HCT116 (cell line): ENCODE measurements around the gene SOX1. TPM values are rescaled to one million over a fixed set of nuclear protein-coding genes. Genes with fewer than 3 reads are reported as not detected.

Experiments used
- ATAC-seq: fragments of 200-7000 bp; cut with Tn5 transposase; 2 replicates; pipeline ENCODE4 v1.9.1; 2020; ENCODE audit warnings: mild to moderate bottlenecking, moderate library complexity
- BruUV-seq: library from RNA; stranded (reverse); fragments of 400-500 nt; replicated peaks from 2 replicates; lab custom pipeline; 2021; lab: Mats Ljungman, UMichigan
- CTCF ChIA-PET: fragments of 300-600 bp; sonication (Branson Sonifier 250); formaldehyde crosslinking; loops from one replicate; lab custom pipeline; 2021; ENCODE audit warnings: antibody characterized with exemption; lab: Charles Lee
- POLR2A ChIA-PET: fragments of 300-600, 350-600 bp; sonication (Branson Sonifier 250); formaldehyde crosslinking; loops from one replicate; lab custom pipeline; 2021; ENCODE audit warnings: antibody characterized with exemption; lab: Charles Lee
- RAD21 ChIA-PET, 2 experiments: fragments of 300-600 bp; sonication (Branson Sonifier 250); formaldehyde crosslinking; loops; one replicate each; lab custom pipeline; 2023; ENCODE audit warnings: low total read pairs in 2 of 2; ENCODE audit not compliant: uncharacterized antibody in 2 of 2, unreplicated experiment in 2 of 2, low non-redundant PET in 1 of 2; lab: Charles Lee
- DNase-seq: peaks from one replicate; pipeline ENCODE4 v3.0.0-alpha.2; 2010; ENCODE audit warnings: low read depth, low spot score
- H2AFZ ChIP-seq: fragments of 200-600 bp; shearing (Covaris generic), sonication (generic); 2 replicates; pipeline ENCODE4 v1.6.1; 2017; ENCODE audit warnings: low read depth, mixed run types, mixed read lengths, antibody characterized with exemption, low read length; ENCODE audit not compliant: poor library complexity, severe bottlenecking
- H3K27ac ChIP-seq: 2 replicates; pipeline ENCODE4 v1.5.1; 2012; ENCODE audit warnings: low read depth, low read length
- H3K27me3 ChIP-seq: fragments of 200-600 bp; sonication (generic); 2 replicates; pipeline ENCODE4 v1.6.1; 2016; ENCODE audit warnings: mixed run types, low read length, mixed read lengths; ENCODE audit not compliant: insufficient read depth
- H3K36me3 ChIP-seq, 2 experiments: fragments of 200-500 bp in 1 of 2; fragments of 200-600 bp in 1 of 2; sonication (Bioruptor generic) in 1 of 2; sonication (generic) in 1 of 2; 2 replicates each; pipeline versions ENCODE4 v1.5.1 to v1.6.1; 2014 to 2016; ENCODE audit warnings: low read length in 2 of 2, inconsistent platforms in 1 of 2, mixed read lengths in 1 of 2, mixed run types in 1 of 2; ENCODE audit not compliant: insufficient read depth in 2 of 2, control insufficient read depth in 1 of 2
- H3K4me1 ChIP-seq, 2 experiments: fragments of 200-600 bp in 1 of 2; sonication (generic) in 1 of 2; 2 replicates each; pipeline versions ENCODE4 v1.5.1 to v1.6.1; 2012 to 2017; ENCODE audit warnings: low read length in 2 of 2, inconsistent platforms in 1 of 2, mild to moderate bottlenecking in 1 of 2, mixed read lengths in 1 of 2, mixed run types in 1 of 2, moderate library complexity in 1 of 2; ENCODE audit not compliant: insufficient read depth in 2 of 2, control insufficient read depth in 1 of 2
- H3K4me2 ChIP-seq: fragments of 200-600 bp; sonication (generic); 2 replicates; pipeline ENCODE4 v1.6.1; 2017; ENCODE audit warnings: mixed run types, low read length, mixed read lengths
- H3K4me3 ChIP-seq, 2 experiments: fragments of 200-600 bp in 1 of 2; sonication (generic) in 1 of 2; replicated peaks in 1 of 2; 2 replicates each; pipeline ENCODE4 v1.5.1; 2011 to 2016; ENCODE audit warnings: low read length in 2 of 2, control low read depth in 1 of 2, low read depth in 1 of 2, mild to moderate bottlenecking in 1 of 2, mixed read lengths in 1 of 2, mixed run types in 1 of 2
- H3K79me2 ChIP-seq: fragments of 200-600 bp; sonication (generic); 2 replicates; pipeline ENCODE4 v1.6.1; 2017; ENCODE audit warnings: mild to moderate bottlenecking, mixed run types, low read length, moderate library complexity, mixed read lengths; ENCODE audit not compliant: insufficient read depth
- H3K9ac ChIP-seq: fragments of 200-600 bp; sonication (generic); 2 replicates; pipeline ENCODE4 v1.6.1; 2016; ENCODE audit warnings: low read length, mixed read lengths
- H3K9me2 ChIP-seq: fragments of 200-600 bp; sonication (generic), shearing (Covaris generic); 2 replicates; pipeline ENCODE4 v1.6.1; 2017; ENCODE audit warnings: mixed run types, mild to moderate bottlenecking, moderate library complexity; ENCODE audit not compliant: insufficient read depth
- H3K9me3 ChIP-seq, 2 experiments: fragments of 200-500 bp in 1 of 2; fragments of 200-600 bp in 1 of 2; sonication (Bioruptor generic) in 1 of 2; sonication (generic) in 1 of 2; 2 replicates each; pipeline ENCODE4 v1.6.1; 2014 to 2017; ENCODE audit warnings: low read length in 2 of 2, mixed read lengths in 2 of 2, inconsistent platforms in 1 of 2, low read depth in 1 of 2, mild to moderate bottlenecking in 1 of 2, mixed run types in 1 of 2, moderate library complexity in 1 of 2; ENCODE audit not compliant: control insufficient read depth in 1 of 2, insufficient read depth in 1 of 2
- H4K20me1 ChIP-seq: fragments of 200-600 bp; sonication (generic), shearing (Covaris generic); 2 replicates; pipeline ENCODE4 v1.6.1; 2017; ENCODE audit warnings: mixed run types, mild to moderate bottlenecking, moderate library complexity; ENCODE audit not compliant: insufficient read depth
- RAD21 ChIP-seq: IDR thresholded peaks from 2 replicates; pipeline ENCODE4 v1.6.1; 2012; ENCODE audit warnings: low read depth, mild to moderate bottlenecking
- intact Hi-C: fragments of 100-400 bp; cut with micrococcal nuclease; formaldehyde crosslinking; loops from 2 replicates; pipeline ENCODE4 v1.10.0; 2022
- total RNA-seq: library from RNA; stranded (reverse); gene quantifications from one replicate; pipeline ENCODE4 v1.2.1, GENCODE V29; 2021; ENCODE audit not compliant: unreplicated experiment
- TF ChIP-seq, protein P1 (sequence below): IDR thresholded peaks from 2 replicates; pipeline ENCODE4 v1.6.1; 2012; ENCODE audit warnings: low read depth
- TF ChIP-seq, protein P2 (sequence below), 3 experiments: fragments of 200-600 bp in 1 of 3; sonication (generic) in 1 of 3; IDR thresholded peaks in 2 of 3; conservative IDR thresholded peaks in 1 of 3; 2 replicates each; pipeline ENCODE4 v1.5.1; 2012 to 2017; ENCODE audit warnings: low read depth in 2 of 3, low read length in 2 of 3, antibody characterized with exemption in 1 of 3, borderline replicate concordance in 1 of 3, control low read depth in 1 of 3, mild to moderate bottlenecking in 1 of 3, mixed read lengths in 1 of 3, mixed run types in 1 of 3, moderate library complexity in 1 of 3; ENCODE audit not compliant: insufficient read depth in 1 of 3

SOX1 gene
- total RNA-seq, 1 experiment from 2014 or later, result not detected

DNA sequence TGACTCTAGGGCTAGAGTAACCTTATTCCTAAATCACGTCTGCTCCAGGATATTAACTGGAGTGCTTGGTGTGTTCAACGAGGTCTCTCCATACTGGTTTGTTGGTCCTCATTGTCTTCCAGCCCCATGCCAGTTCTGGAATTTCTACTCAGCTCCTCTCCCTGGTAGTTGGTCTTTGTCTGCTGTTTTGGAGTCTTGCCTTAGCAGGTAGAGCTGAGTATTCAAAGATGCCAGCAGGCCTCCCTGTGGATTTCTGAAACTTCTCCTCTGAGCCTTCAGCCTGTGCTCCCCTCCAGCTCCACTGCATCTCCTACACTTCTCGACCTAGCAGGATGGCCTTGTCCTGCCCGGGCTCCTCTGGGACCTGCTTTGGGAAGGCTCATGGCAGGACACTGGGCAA, 25.5 kb downstream of the SOX1 start:
- ChIA-PET CTCF (no interaction called here), RAD21 (no interaction called here)
- no peak for ATAC-seq
- no TSS peak for BruUV-seq
- TF ChIP-seq, protein P1, sequence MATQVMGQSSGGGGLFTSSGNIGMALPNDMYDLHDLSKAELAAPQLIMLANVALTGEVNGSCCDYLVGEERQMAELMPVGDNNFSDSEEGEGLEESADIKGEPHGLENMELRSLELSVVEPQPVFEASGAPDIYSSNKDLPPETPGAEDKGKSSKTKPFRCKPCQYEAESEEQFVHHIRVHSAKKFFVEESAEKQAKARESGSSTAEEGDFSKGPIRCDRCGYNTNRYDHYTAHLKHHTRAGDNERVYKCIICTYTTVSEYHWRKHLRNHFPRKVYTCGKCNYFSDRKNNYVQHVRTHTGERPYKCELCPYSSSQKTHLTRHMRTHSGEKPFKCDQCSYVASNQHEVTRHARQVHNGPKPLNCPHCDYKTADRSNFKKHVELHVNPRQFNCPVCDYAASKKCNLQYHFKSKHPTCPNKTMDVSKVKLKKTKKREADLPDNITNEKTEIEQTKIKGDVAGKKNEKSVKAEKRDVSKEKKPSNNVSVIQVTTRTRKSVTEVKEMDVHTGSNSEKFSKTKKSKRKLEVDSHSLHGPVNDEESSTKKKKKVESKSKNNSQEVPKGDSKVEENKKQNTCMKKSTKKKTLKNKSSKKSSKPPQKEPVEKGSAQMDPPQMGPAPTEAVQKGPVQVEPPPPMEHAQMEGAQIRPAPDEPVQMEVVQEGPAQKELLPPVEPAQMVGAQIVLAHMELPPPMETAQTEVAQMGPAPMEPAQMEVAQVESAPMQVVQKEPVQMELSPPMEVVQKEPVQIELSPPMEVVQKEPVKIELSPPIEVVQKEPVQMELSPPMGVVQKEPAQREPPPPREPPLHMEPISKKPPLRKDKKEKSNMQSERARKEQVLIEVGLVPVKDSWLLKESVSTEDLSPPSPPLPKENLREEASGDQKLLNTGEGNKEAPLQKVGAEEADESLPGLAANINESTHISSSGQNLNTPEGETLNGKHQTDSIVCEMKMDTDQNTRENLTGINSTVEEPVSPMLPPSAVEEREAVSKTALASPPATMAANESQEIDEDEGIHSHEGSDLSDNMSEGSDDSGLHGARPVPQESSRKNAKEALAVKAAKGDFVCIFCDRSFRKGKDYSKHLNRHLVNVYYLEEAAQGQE, result no peak
- TF ChIP-seq, protein P2, sequence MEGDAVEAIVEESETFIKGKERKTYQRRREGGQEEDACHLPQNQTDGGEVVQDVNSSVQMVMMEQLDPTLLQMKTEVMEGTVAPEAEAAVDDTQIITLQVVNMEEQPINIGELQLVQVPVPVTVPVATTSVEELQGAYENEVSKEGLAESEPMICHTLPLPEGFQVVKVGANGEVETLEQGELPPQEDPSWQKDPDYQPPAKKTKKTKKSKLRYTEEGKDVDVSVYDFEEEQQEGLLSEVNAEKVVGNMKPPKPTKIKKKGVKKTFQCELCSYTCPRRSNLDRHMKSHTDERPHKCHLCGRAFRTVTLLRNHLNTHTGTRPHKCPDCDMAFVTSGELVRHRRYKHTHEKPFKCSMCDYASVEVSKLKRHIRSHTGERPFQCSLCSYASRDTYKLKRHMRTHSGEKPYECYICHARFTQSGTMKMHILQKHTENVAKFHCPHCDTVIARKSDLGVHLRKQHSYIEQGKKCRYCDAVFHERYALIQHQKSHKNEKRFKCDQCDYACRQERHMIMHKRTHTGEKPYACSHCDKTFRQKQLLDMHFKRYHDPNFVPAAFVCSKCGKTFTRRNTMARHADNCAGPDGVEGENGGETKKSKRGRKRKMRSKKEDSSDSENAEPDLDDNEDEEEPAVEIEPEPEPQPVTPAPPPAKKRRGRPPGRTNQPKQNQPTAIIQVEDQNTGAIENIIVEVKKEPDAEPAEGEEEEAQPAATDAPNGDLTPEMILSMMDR (IDR thresholded peaks at IDR 0.05 in 2 of 3, conservative IDR thresholded peaks at IDR 0.05 in 1 of 3; ENCODE audit: borderline replicate concordance in 1 of 3, insufficient read depth in 1 of 3, low read depth in 2 of 3, low read length in 2 of 3), result no peak
- TF ChIP-seq RAD21, result no peak
- TF ChIP-seq, all 23 proteins: peak for 0
- no peak overlapping the region for H3K9ac ChIP-seq
- H4K20me1 ChIP-seq, result no peaks in the 10 kb centered on the region
- no peak overlapping the region for H2AFZ ChIP-seq
- no peaks in the 10 kb centered on the region for H3K36me3 ChIP-seq
- H3K9me2 ChIP-seq, result no peaks in the 10 kb centered on the region
- intact Hi-C loops, result no loop called here
- DNase-seq, result no peak
- H3K4me3 ChIP-seq, result no peak overlapping the region
- POLR2A ChIA-PET, result no interaction called here
- no peaks in the 10 kb centered on the region for H3K9me3 ChIP-seq
- H3K4me1 ChIP-seq, result no peaks in the 10 kb centered on the region
- H3K27me3 ChIP-seq, result peaks cover 13% of the 10 kb centered on the region; the same call in 1 of the 2 replicates
- H3K4me2 ChIP-seq, result no peak overlapping the region
- H3K27ac ChIP-seq, result no peak overlapping the region
- H3K79me2 ChIP-seq, result no peaks in the 10 kb centered on the region
